BLaER1 treated with 17β-estradiol and CSF1 and Interleukin-3, amounts not matched to agents 10 nM and 100 nM (cell line): ENCODE data around the gene MAGI2.

Experiments used
- H3K27ac ChIP-seq, 11 experiments: shearing (Covaris generic); formaldehyde crosslinking; 2 replicates each; pipeline ENCODE4 v1.8.1; 2022
- H3K27me3 ChIP-seq, 11 experiments: shearing (Covaris generic); formaldehyde crosslinking; 2 replicates each; pipeline ENCODE4 v1.8.1; 2022
- H3K36me3 ChIP-seq, 11 experiments: shearing (Covaris generic); formaldehyde crosslinking; 2 replicates each; pipeline ENCODE4 v1.8.1; 2022
- H3K4me1 ChIP-seq, 10 experiments: shearing (Covaris generic); formaldehyde crosslinking; 2 replicates each; pipeline ENCODE4 v1.8.1; 2022
- H3K4me2 ChIP-seq, 11 experiments: shearing (Covaris generic); formaldehyde crosslinking; 2 replicates each; pipeline ENCODE4 v1.8.1; 2022
- H3K4me3 ChIP-seq, 10 experiments: shearing (Covaris generic); formaldehyde crosslinking; 2 replicates each; pipeline ENCODE4 v1.8.1; 2022
- H3K9ac ChIP-seq, 11 experiments: shearing (Covaris generic); formaldehyde crosslinking; 2 replicates each; pipeline ENCODE4 v1.8.1; 2022
- H3K9me3 ChIP-seq, 11 experiments: shearing (Covaris generic); formaldehyde crosslinking; replicated peaks in 1 of 11; 2 replicates each; pipeline ENCODE4 v1.8.1; 2022
- H4K20me1 ChIP-seq, 11 experiments: shearing (Covaris generic); formaldehyde crosslinking; 2 replicates each; pipeline ENCODE4 v1.8.1; 2022
- Cebpa-rat ChIP-seq, 11 experiments: shearing (Covaris generic); IDR thresholded peaks; 2 replicates each; pipeline ENCODE4 v1.8.1; 2022

Gene MAGI2

DNA sequence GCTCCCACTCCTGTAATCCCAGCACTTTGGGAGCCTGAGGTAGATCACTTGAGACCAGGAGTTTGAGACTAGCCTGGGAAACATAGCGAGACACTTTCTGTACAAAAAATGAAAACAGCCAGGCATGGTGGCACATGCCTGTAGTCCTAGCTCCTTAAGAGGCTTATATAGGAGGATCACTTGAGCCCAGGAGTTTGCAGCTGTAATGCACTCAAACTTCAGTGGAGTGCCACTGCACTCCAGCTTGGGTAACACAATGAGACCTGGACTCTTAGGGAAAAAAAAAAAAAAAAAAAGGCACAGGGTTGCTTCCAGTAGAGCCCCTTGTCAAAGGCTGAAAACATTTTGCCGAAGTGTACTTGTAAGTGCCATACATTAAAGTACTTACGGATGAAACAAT lies 1459.6 kb downstream of the MAGI2 start:
- Histone ChIP-seq H3K27ac (no peak overlapping the region), H3K4me1 (peaks cover 0 to 7% (median 2%) of the 10 kb centered on the region in 10 experiments; a peak in 5 of 20 replicates), H3K9me3 (peaks cover 0 to under 1% (median 0%) of the 10 kb centered on the region in 11 experiments; a peak in 1 of 22 replicates), H3K9ac (no peak overlapping the region), H3K4me3 (no peak overlapping the region), H3K4me2 (no peak overlapping the region), H3K36me3 (no peaks in the 10 kb centered on the region), H4K20me1 (no peaks in the 10 kb centered on the region), H3K27me3 (no peaks in the 10 kb centered on the region)
- no peak for TF ChIP-seq Cebpa-rat (IDR thresholded peaks at IDR 0.05)

- Histone ChIP-seq H4K20me1 (no peaks in the 10 kb centered on the region), H3K27me3 (no peaks in the 10 kb centered on the region), H3K4me3 (no peak overlapping the region), H3K4me2 (no peak overlapping the region), H3K27ac (no peak overlapping the region), H3K9ac (no peak overlapping the region), H3K9me3 (no peaks in the 10 kb centered on the region; a peak in 2 of 22 replicates), H3K36me3 (no peaks in the 10 kb centered on the region), H3K4me1 (peaks cover 0 to 7% (median 2%) of the 10 kb centered on the region in 10 experiments; a peak in 5 of 20 replicates)
- TF ChIP-seq Cebpa-rat (IDR thresholded peaks at IDR 0.05), result no peak
Measured at GRCh38 chr7:77991656-77992055, 1461.8 kb downstream of the MAGI2 start.

DNA sequence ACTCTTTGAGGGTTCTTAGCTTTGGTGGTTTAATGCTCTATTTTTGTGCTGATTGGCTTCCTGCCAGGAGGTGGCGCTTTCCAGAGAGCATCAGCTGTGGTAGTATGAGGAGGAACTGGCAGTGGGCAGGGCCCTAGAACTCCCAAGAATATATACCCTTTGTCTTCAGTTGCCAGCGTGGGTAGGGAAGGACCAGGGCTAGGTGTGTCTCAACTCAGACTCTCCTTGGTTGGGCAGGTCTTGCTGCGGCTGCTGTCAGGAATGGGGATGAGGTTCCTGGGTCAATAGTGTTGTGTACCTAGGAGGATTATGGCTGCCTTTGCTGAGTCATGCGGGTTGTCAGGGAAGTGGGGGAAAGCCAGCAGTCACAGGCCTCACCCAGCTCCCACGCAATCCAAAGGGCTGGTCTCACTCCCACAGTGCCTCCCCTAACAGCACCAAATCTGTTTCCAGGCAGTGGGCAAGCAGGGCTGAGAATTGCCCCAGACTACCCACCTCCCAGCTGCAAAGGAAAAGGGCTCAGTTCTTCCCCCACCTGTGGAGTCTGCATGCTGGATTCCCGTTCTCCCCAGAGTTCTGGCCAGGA lies 1463.4 kb downstream of the MAGI2 start:
- no peak overlapping the region for H3K9ac ChIP-seq
- no peaks in the 10 kb centered on the region for H3K27me3 ChIP-seq
- peak overlapping the region in 6 of 11 experiments; percentile 5 to 22 (median 14); a peak in 4 of 22 replicates for H3K4me2 ChIP-seq
- H4K20me1 ChIP-seq, result no peaks in the 10 kb centered on the region
- no peak overlapping the region for H3K4me3 ChIP-seq
- TF ChIP-seq Cebpa-rat (IDR thresholded peaks at IDR 0.05), result no peak
- H3K4me1 ChIP-seq, result peaks cover 6 to 20% (median 15%) of the 10 kb centered on the region in 10 experiments; a peak in 18 of 20 replicates
- no peaks in the 10 kb centered on the region; a peak in 2 of 22 replicates for H3K9me3 ChIP-seq
- no peak overlapping the region; a peak in 1 of 22 replicates for H3K27ac ChIP-seq
- H3K36me3 ChIP-seq, result no peaks in the 10 kb centered on the region

- H3K27me3 ChIP-seq, result no peaks in the 10 kb centered on the region
- 0 out of 22 replicates have a peak overlapping the region, but pooled peaks of 1 of the 11 experiments have one; percentile 13 for H3K9ac ChIP-seq
- peak overlapping the region in 9 of 11 experiments; percentile 1 to 60 (median 21); a peak in 14 of 22 replicates for H3K4me2 ChIP-seq
- H3K4me3 ChIP-seq, result no peak overlapping the region
- H3K9me3 ChIP-seq, result no peaks in the 10 kb centered on the region; a peak in 2 of 22 replicates
- no peaks in the 10 kb centered on the region for H4K20me1 ChIP-seq
- no peak overlapping the region for H3K27ac ChIP-seq
- no peaks in the 10 kb centered on the region for H3K36me3 ChIP-seq
- peaks cover 6 to 20% (median 15%) of the 10 kb centered on the region in 10 experiments; a peak in 18 of 20 replicates for H3K4me1 ChIP-seq
- no peak for TF ChIP-seq Cebpa-rat (IDR thresholded peaks at IDR 0.05)
Measured at GRCh38 chr7:77985974-77986339, 1467.5 kb downstream of the MAGI2 start.

GRCh38 chr7:77985232-77985973 lies 1468.1 kb downstream of the MAGI2 start:
- Histone ChIP-seq H4K20me1 (no peaks in the 10 kb centered on the region), H3K9ac (0 out of 22 replicates have a peak overlapping the region, but pooled peaks of 1 of the 11 experiments have one; percentile 13), H3K36me3 (no peaks in the 10 kb centered on the region), H3K4me2 (peak overlapping the region in 9 of 11 experiments; percentile 1 to 60 (median 21); a peak in 14 of 22 replicates), H3K4me1 (peaks cover 6 to 20% (median 15%) of the 10 kb centered on the region in 10 experiments; a peak in 18 of 20 replicates), H3K4me3 (no peak overlapping the region), H3K9me3 (no peaks in the 10 kb centered on the region; a peak in 2 of 22 replicates), H3K27ac (no peak overlapping the region), H3K27me3 (no peaks in the 10 kb centered on the region)
- no peak for TF ChIP-seq Cebpa-rat (IDR thresholded peaks at IDR 0.05)

DNA sequence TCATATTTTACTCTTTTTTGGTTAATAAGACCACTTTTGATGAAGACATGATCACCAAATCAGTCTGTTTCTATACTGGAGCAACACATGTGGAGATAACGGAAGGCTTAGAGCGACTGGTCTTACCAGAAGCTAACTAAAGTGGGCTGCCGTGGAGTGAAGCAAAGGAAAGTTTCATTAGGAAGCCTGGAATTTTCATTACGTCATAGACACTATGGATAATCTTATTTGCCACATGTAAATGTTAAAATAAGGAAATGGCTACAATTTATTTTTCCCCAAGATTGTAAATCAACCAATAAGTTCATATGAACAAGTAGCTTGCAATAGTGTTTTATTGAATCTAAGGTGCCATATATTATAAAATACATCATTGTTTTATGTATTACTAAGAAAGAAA lies 1469.5 kb downstream of the MAGI2 start:
- Histone ChIP-seq H4K20me1 (no peaks in the 10 kb centered on the region), H3K27me3 (no peaks in the 10 kb centered on the region), H3K4me3 (no peak overlapping the region), H3K9me3 (no peaks in the 10 kb centered on the region; a peak in 1 of 22 replicates), H3K4me1 (peaks cover 0 to 15% (median 13%) of the 10 kb centered on the region in 10 experiments; a peak in 16 of 20 replicates), H3K4me2 (no peak overlapping the region), H3K36me3 (no peaks in the 10 kb centered on the region), H3K9ac (no peak overlapping the region), H3K27ac (no peak overlapping the region)
- no peak for TF ChIP-seq Cebpa-rat (IDR thresholded peaks at IDR 0.05)

GRCh38 chr7:77982926-77983550 lies 1470.4 kb downstream of the MAGI2 start:
- H3K4me3 ChIP-seq, result no peak overlapping the region
- TF ChIP-seq Cebpa-rat (IDR thresholded peaks at IDR 0.05), result no peak
- H4K20me1 ChIP-seq, result no peaks in the 10 kb centered on the region
- H3K9me3 ChIP-seq, result no peaks in the 10 kb centered on the region
- H3K9ac ChIP-seq, result no peak overlapping the region
- H3K4me2 ChIP-seq, result no peak overlapping the region
- H3K4me1 ChIP-seq, result peaks cover 0 to 15% (median 13%) of the 10 kb centered on the region in 10 experiments; a peak in 16 of 20 replicates
- no peak overlapping the region for H3K27ac ChIP-seq
- H3K36me3 ChIP-seq, result no peaks in the 10 kb centered on the region
- H3K27me3 ChIP-seq, result no peaks in the 10 kb centered on the region

- no peak overlapping the region for H3K4me2 ChIP-seq
- peaks cover 0 to 2% (median under 1%) of the 10 kb centered on the region in 10 experiments; a peak in 10 of 20 replicates for H3K4me1 ChIP-seq
- no peak overlapping the region for H3K4me3 ChIP-seq
- no peaks in the 10 kb centered on the region for H4K20me1 ChIP-seq
- no peak overlapping the region for H3K9ac ChIP-seq
- H3K36me3 ChIP-seq, result no peaks in the 10 kb centered on the region
- no peaks in the 10 kb centered on the region for H3K9me3 ChIP-seq
- H3K27me3 ChIP-seq, result no peaks in the 10 kb centered on the region
- no peak for TF ChIP-seq Cebpa-rat (IDR thresholded peaks at IDR 0.05)
- no peak overlapping the region for H3K27ac ChIP-seq
Measured at GRCh38 chr7:77980087-77980713, 1473.3 kb downstream of the MAGI2 start.

GRCh38 chr7:77979219-77979618 lies 1474.2 kb downstream of the MAGI2 start:
- no peaks in the 10 kb centered on the region for H3K36me3 ChIP-seq
- H4K20me1 ChIP-seq, result no peaks in the 10 kb centered on the region
- no peak for TF ChIP-seq Cebpa-rat (IDR thresholded peaks at IDR 0.05)
- no peak overlapping the region for H3K4me3 ChIP-seq
- H3K9me3 ChIP-seq, result no peaks in the 10 kb centered on the region
- H3K4me2 ChIP-seq, result no peak overlapping the region
- H3K4me1 ChIP-seq, result no peaks in the 10 kb centered on the region
- no peaks in the 10 kb centered on the region for H3K27me3 ChIP-seq
- H3K27ac ChIP-seq, result no peak overlapping the region
- H3K9ac ChIP-seq, result no peak overlapping the region
